Measurements from ENCODE around the gene ENTPD3. TPM values are rescaled to one million over a fixed set of nuclear protein-coding genes. Genes with fewer than 3 reads are reported as not detected.

Gene ENTPD3
- total RNA-seq, 6 donors from 2014 or later = 2.1 to 9.6 (median 3.9) TPM

DNA sequence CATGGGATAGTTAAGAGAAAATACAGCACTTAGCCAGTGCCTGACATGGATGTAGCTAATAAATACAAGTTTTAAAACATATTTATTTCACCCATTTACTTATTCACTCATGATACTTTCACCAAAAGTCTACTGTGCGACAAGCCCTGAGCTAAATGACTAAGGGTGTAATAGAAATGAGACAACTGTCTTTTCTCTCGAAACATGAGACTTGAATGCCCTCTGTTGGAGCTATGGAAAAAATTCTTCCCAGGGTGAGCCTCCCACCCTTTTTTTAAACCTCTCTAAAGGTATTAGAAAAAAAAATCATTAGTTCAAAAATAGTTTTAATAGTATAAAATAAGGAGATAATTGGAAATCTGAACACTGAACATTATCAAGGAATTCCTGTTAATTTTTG lies 45.8 kb downstream of the ENTPD3 start:
- WGBS, 2 donors = 82 to 85% methylated on average over 2 of the region's 2 CpGs
- no peak for ATAC-seq (ENCODE audit: low FRiP score in 2 of 2)

DNA sequence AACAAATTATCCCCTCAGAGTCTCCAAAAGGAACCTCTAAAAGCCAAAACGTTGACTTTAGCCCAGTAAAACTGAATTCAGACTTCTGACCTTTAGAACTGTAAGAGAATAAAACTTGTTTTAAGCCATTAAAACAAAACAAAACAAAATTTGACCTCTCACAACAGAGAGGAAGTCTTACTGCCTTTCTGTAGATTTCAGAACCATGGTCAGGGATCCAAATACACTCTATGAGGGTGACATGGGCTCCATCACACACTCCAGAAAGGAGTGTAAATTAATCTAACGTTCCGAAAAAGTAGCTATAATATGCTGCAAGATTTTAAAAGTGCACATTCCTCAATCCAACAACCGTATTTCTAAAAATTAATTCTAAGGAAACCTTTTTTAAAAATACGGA lies 50.9 kb downstream of the ENTPD3 start:
- no peak overlapping the region for H3K4me3 ChIP-seq
- DNase-seq (no peak), ATAC-seq (ENCODE audit: low FRiP score in 2 of 2) (no peak)
- TF ChIP-seq CTCF (IDR thresholded peaks at IDR 0.05) (no peak), EP300 (IDR thresholded peaks at IDR 0.05) (no peak), POLR2A (IDR thresholded peaks at IDR 0.05) (no peak), POLR2AphosphoS5 (IDR thresholded peaks at IDR 0.05) (no peak)
- no peak overlapping the region for H3K27ac ChIP-seq
- no peaks in the 10 kb centered on the region for H3K4me1 ChIP-seq
- H3K27me3 ChIP-seq = no peaks in the 10 kb centered on the region
- no peaks in the 10 kb centered on the region for H3K36me3 ChIP-seq
- H3K9me3 ChIP-seq = no peaks in the 10 kb centered on the region
- WGBS, 2 donors = 78 to 81% methylated on average over 5 of the region's 5 CpGs

More for the DNA sequence above, 45.8 kb downstream of the ENTPD3 start:
- Histone ChIP-seq H3K27me3 (no peaks in the 10 kb centered on the region), H3K27ac (no peak overlapping the region), H3K4me3 (no peak overlapping the region), H3K36me3 (no peaks in the 10 kb centered on the region), H3K9me3 (no peaks in the 10 kb centered on the region), H3K4me1 (no peaks in the 10 kb centered on the region)
- DNase-seq = no peak
- TF ChIP-seq POLR2A (IDR thresholded peaks at IDR 0.05) (no peak), EP300 (IDR thresholded peaks at IDR 0.05) (no peak), POLR2AphosphoS5 (IDR thresholded peaks at IDR 0.05) (no peak), CTCF (IDR thresholded peaks at IDR 0.05) (no peak)

DNA sequence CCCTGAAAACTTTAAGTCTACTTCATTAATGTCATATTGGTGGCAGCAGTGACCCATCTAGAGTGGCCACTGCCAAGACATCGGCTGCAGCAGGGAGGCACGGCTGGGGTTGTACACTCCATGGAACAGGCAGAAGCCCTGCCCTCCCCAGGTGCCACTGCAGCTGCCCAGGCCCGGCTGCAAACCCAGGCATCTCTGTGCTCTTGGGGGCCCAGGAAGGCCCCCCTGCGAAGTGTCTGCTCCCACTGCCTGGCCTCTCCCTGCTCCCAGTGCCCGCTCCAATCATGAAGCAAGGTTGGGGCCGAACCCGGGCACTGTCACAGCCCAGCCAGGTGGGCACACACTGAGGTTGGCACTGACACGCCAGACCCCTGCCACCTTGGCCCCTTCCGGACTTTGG lies 58.1 kb downstream of the ENTPD3 start:
- H3K4me3 ChIP-seq = no peak overlapping the region
- no peak for TF ChIP-seq POLR2AphosphoS5 (IDR thresholded peaks at IDR 0.05)
- TF ChIP-seq CTCF (IDR thresholded peaks at IDR 0.05) = no peak
- TF ChIP-seq POLR2A (IDR thresholded peaks at IDR 0.05) = no peak
- TF ChIP-seq EP300 (IDR thresholded peaks at IDR 0.05) = no peak
- H3K27me3 ChIP-seq = no peaks in the 10 kb centered on the region
- ATAC-seq (ENCODE audit: low FRiP score in 2 of 2) (no peak), DNase-seq (peak in 1 of 2 donors; percentile 53)
- peaks cover 0 to 19% (median 3%) of the 10 kb centered on the region in 4 donors for H3K36me3 ChIP-seq
- 83 to 95% methylated on average over 7 to 9 of the region's 9 CpGs for WGBS, 2 donors
- no peaks in the 10 kb centered on the region for H3K4me1 ChIP-seq
- no peak overlapping the region for H3K27ac ChIP-seq
- H3K9me3 ChIP-seq = no peaks in the 10 kb centered on the region

DNA sequence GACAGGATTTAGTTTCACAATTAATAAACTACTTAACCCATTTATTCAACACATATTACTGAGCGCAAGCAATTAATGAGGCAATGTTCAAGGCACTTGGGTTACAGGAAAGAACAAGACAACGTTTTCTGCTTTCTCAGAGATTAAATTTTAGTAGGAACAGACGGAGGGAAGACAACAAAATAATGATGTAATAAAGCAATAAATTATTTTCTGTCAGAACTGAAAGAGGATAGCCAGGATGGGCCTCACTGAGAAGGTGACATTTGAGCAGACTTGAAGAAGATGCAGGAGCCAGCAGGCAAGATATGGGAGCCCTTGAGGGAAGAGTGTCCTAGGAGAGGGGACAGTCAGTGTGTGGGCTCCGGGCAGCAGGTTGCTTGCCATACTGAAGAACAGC lies 58.9 kb downstream of the ENTPD3 start:
- Histone ChIP-seq H3K36me3 (peaks cover 0 to 19% (median 3%) of the 10 kb centered on the region in 4 donors), H3K27ac (no peak overlapping the region), H3K9me3 (no peaks in the 10 kb centered on the region), H3K27me3 (no peaks in the 10 kb centered on the region), H3K4me3 (no peak overlapping the region), H3K4me1 (no peaks in the 10 kb centered on the region)
- ATAC-seq (ENCODE audit: low FRiP score in 2 of 2) (no peak), DNase-seq (no peak)
- TF ChIP-seq EP300 (IDR thresholded peaks at IDR 0.05) (no peak), POLR2A (IDR thresholded peaks at IDR 0.05) (no peak), CTCF (IDR thresholded peaks at IDR 0.05) (no peak), POLR2AphosphoS5 (IDR thresholded peaks at IDR 0.05) (no peak)
- 76 to 80% methylated on average over 4 of the region's 4 CpGs for WGBS, 2 donors

DNA sequence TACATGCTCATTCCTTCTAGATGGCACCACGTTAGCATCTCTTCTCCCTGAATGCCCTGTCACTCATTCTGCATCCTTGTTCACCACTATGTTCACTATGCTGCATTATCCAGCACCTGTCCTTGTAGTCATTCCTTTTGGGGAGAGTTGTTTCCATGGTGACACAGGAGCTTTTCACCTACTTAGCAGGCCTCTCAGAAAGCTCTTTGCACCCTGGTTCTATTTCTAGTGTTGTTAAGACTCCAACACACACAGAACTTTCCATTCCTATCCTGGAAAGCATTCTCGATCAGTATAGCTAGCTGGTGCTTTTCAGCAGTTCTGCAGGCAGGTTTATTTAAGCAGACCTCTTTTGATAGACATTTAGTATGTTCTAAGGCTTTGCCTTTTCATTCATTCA lies 63.5 kb downstream of the ENTPD3 start:
- no peak for DNase-seq
- H3K27me3 ChIP-seq = no peaks in the 10 kb centered on the region
- H3K9me3 ChIP-seq = no peaks in the 10 kb centered on the region
- ATAC-seq (ENCODE audit: low FRiP score in 2 of 2) = no peak
- no peak overlapping the region for H3K4me3 ChIP-seq
- 76 to 88% methylated on average over 2 of the region's 2 CpGs for WGBS, 2 donors
- peaks cover 5 to 16% (median 14%) of the 10 kb centered on the region in 4 donors for H3K4me1 ChIP-seq
- TF ChIP-seq CTCF (IDR thresholded peaks at IDR 0.05) (no peak), EP300 (IDR thresholded peaks at IDR 0.05) (no peak), POLR2A (IDR thresholded peaks at IDR 0.05) (no peak), POLR2AphosphoS5 (IDR thresholded peaks at IDR 0.05) (no peak)
- H3K36me3 ChIP-seq = peaks cover 0 to 16% (median 1%) of the 10 kb centered on the region in 4 donors
- H3K27ac ChIP-seq = no peak overlapping the region
